ENCODE measurements around the gene IGSF21. TPM values are rescaled to one million over a fixed set of nuclear protein-coding genes. Genes with fewer than 3 reads are reported as not detected.

The IGSF21 gene
- polyA plus RNA-seq, 1 of the 3 experiments (the other 2 are of a cell fraction) = not detected

DNA sequence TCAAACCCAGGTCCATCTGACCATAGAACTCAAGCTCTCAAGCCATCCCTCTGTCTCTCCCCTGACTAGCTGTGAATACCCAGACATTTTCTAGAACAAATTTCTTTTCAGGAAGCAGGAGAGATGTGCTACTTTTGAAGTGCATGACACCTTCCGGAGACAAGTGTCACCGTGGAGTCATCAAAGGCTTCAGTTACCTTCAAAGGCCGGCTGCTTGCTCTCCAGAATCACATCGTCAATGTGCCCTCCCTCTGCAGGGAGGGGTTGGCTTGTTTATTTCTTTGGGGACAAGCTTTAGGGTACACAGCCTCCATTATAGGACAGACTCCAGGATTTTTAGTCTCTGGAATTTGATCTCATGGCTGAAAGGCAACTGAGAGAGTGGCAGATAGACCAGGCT, 37.7 kb upstream of the IGSF21 start:
- 39% methylated on average over 4 of the region's 4 CpGs for WGBS (ENCODE audit: low lambda C conversion rate)
- no peaks in the 10 kb centered on the region for H3K27me3 ChIP-seq (ENCODE audit: insufficient read depth)
- no peak overlapping the region for H3K9ac ChIP-seq
- peaks cover 0 to under 1% of the 10 kb centered on the region in 2 experiments; a peak in 1 of 4 replicates for H3K4me1 ChIP-seq (ENCODE audit: control insufficient read depth in 1 of 2, insufficient read depth in 2 of 2, low read depth in 1 of 2, low read length in 1 of 2)
- CTCF ChIA-PET = interaction anchor here (1.0 to 1.4 kb wide), 3 partner anchors 28 to 136 kb away, joined by 3 to 6 read pairs (median 3); no protein-coding TSS in a partner anchor
- POLR2A ChIA-PET = no interaction called here
- H3K27ac ChIP-seq (ENCODE audit: low read depth in 2 of 2, low read length in 1 of 2) = no peak overlapping the region
- no peaks in the 10 kb centered on the region for H3F3A ChIP-seq (replicated peaks; ENCODE audit: insufficient read depth)
- no peak for DNase-seq
- no peaks in the 10 kb centered on the region for H3K9me2 ChIP-seq
- no peaks in the 10 kb centered on the region for H3K9me3 ChIP-seq
- no peaks in the 10 kb centered on the region for H3K79me2 ChIP-seq (ENCODE audit: insufficient read depth)
- no peak overlapping the region for H3K4me3 ChIP-seq (ENCODE audit: low read depth in 2 of 2, low read length in 1 of 2)
- H4K20me1 ChIP-seq (ENCODE audit: insufficient read depth) = no peaks in the 10 kb centered on the region
- H2AFZ ChIP-seq (ENCODE audit: low read depth) = no peak overlapping the region
- no peak overlapping the region for H3K4me2 ChIP-seq
- TF ChIP-seq NRF1 (IDR thresholded peaks at IDR 0.05; ENCODE audit: low read depth, low read length) (no peak), SIN3A (IDR thresholded peaks at IDR 0.05; ENCODE audit: borderline replicate concordance, low read depth, low read length) (no peak), YY1 (IDR thresholded peaks at IDR 0.05; ENCODE audit: low read depth) (no peak)
- no peaks in the 10 kb centered on the region for H3K36me3 ChIP-seq (replicated peaks in 1 of 2; ENCODE audit: control insufficient read depth in 1 of 2, insufficient read depth in 2 of 2, low read length in 1 of 2)

DNA sequence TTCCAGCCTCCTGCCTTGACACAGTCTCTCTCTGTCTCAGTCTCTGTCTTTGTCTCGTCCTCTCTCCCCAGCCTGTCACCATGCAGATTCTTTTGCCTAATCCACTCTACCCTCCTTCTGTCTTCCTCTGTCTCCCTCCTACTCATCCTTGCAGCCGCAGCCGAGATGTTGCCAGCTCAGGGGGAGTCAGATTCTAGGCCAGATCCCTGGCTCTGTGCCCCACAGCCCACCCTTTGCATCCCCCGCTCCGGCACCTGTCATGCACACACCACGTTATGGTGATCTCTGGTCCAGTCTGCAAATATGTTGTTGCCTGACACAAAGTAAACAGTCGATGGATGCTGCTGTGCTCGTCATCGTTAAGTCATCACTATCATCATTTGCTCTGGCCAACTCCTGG, 35.5 kb upstream of the IGSF21 start:
- Histone ChIP-seq H2AFZ (ENCODE audit: low read depth) (no peak overlapping the region), H3K9me2 (no peaks in the 10 kb centered on the region), H3F3A (replicated peaks; ENCODE audit: insufficient read depth) (no peaks in the 10 kb centered on the region), H4K20me1 (ENCODE audit: insufficient read depth) (no peaks in the 10 kb centered on the region), H3K9ac (no peak overlapping the region), H3K27me3 (ENCODE audit: insufficient read depth) (no peaks in the 10 kb centered on the region), H3K27ac (ENCODE audit: low read depth in 2 of 2, low read length in 1 of 2) (no peak overlapping the region), H3K9me3 (no peaks in the 10 kb centered on the region), H3K36me3 (replicated peaks in 1 of 2; ENCODE audit: control insufficient read depth in 1 of 2, insufficient read depth in 2 of 2, low read length in 1 of 2) (no peaks in the 10 kb centered on the region), H3K4me2 (no peak overlapping the region), H3K4me3 (ENCODE audit: low read depth in 2 of 2, low read length in 1 of 2) (no peak overlapping the region), H3K4me1 (ENCODE audit: control insufficient read depth in 1 of 2, insufficient read depth in 2 of 2, low read depth in 1 of 2, low read length in 1 of 2) (no peaks in the 10 kb centered on the region), H3K79me2 (ENCODE audit: insufficient read depth) (no peaks in the 10 kb centered on the region)
- ChIA-PET POLR2A (no interaction called here), CTCF (interaction anchor here (0.9 to 1.2 kb wide), 2 partner anchors 29 to 149 kb away, joined by 3 to 4 read pairs; no protein-coding TSS in a partner anchor)
- DNase-seq = no peak
- 38% methylated on average over 9 of the region's 9 CpGs for WGBS (ENCODE audit: low lambda C conversion rate)
- TF ChIP-seq, protein P1, sequence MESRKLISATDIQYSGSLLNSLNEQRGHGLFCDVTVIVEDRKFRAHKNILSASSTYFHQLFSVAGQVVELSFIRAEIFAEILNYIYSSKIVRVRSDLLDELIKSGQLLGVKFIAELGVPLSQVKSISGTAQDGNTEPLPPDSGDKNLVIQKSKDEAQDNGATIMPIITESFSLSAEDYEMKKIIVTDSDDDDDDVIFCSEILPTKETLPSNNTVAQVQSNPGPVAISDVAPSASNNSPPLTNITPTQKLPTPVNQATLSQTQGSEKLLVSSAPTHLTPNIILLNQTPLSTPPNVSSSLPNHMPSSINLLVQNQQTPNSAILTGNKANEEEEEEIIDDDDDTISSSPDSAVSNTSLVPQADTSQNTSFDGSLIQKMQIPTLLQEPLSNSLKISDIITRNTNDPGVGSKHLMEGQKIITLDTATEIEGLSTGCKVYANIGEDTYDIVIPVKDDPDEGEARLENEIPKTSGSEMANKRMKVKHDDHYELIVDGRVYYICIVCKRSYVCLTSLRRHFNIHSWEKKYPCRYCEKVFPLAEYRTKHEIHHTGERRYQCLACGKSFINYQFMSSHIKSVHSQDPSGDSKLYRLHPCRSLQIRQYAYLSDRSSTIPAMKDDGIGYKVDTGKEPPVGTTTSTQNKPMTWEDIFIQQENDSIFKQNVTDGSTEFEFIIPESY (IDR thresholded peaks at IDR 0.05; ENCODE audit: borderline replicate concordance, low read depth) = no peak
- TF ChIP-seq, protein P2, sequence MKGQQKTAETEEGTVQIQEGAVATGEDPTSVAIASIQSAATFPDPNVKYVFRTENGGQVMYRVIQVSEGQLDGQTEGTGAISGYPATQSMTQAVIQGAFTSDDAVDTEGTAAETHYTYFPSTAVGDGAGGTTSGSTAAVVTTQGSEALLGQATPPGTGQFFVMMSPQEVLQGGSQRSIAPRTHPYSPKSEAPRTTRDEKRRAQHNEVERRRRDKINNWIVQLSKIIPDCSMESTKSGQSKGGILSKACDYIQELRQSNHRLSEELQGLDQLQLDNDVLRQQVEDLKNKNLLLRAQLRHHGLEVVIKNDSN (IDR thresholded peaks at IDR 0.05; ENCODE audit: borderline replicate concordance, low read depth) = no peak

DNA sequence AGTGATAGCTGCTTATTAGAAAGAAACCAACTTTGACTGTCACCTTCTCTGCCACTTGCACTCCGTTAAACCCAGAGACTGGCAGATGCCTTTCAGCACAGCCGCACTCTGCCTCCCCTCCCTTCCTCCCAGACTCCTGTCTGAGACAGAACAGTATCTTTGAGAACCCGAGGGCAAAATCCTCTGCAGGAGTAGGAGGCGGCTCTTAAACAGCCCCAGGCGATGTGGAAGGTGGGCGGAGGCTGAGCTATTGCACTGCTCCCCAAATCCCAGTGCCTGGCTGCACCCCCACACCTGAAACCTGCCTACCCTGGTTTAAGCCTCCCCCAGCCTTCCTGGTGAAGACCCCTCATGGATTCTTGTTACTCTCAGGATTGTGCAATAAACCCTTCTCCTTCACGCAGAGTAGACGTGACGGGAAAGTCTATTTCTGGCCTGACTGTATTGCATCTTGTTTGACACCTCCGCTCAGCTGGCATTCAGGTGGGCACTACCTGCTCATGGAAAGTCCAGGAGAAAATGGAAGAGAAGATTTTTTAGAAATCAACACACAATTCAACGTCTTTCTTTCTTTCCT, 34.4 kb upstream of the IGSF21 start:
- H3K4me1 ChIP-seq (ENCODE audit: control insufficient read depth in 1 of 2, insufficient read depth in 2 of 2, low read depth in 1 of 2, low read length in 1 of 2) = no peaks in the 10 kb centered on the region; a peak in 1 of 4 replicates
- ChIA-PET POLR2A (no interaction called here), CTCF (interaction anchor here (0.9 to 1.2 kb wide), 3 partner anchors 9 to 150 kb away, joined by 3 to 4 read pairs (median 3); no protein-coding TSS in a partner anchor)
- no peak overlapping the region for H3K9ac ChIP-seq
- 58% methylated on average over 10 of the region's 11 CpGs for WGBS (ENCODE audit: low lambda C conversion rate)
- no peak overlapping the region for H3K4me2 ChIP-seq
- H3K27ac ChIP-seq (ENCODE audit: low read depth in 2 of 2, low read length in 1 of 2) = no peak overlapping the region
- H3K27me3 ChIP-seq (ENCODE audit: insufficient read depth) = no peaks in the 10 kb centered on the region
- H4K20me1 ChIP-seq (ENCODE audit: insufficient read depth) = no peaks in the 10 kb centered on the region
- DNase-seq = no peak
- no peaks in the 10 kb centered on the region for H3K9me3 ChIP-seq
- TF ChIP-seq, protein P3, sequence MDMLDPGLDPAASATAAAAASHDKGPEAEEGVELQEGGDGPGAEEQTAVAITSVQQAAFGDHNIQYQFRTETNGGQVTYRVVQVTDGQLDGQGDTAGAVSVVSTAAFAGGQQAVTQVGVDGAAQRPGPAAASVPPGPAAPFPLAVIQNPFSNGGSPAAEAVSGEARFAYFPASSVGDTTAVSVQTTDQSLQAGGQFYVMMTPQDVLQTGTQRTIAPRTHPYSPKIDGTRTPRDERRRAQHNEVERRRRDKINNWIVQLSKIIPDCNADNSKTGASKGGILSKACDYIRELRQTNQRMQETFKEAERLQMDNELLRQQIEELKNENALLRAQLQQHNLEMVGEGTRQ (IDR thresholded peaks at IDR 0.05; ENCODE audit: borderline replicate concordance, low read depth, low read length) = no peak
- TF ChIP-seq MXI1 (IDR thresholded peaks at IDR 0.05; ENCODE audit: low read depth, low read length) (no peak), RFX5 (IDR thresholded peaks at IDR 0.05; ENCODE audit: low read length) (no peak), TEAD4 (IDR thresholded peaks at IDR 0.05; ENCODE audit: borderline replicate concordance, insufficient read depth) (no peak), JUND (IDR thresholded peaks at IDR 0.05) (no peak), SIN3A (IDR thresholded peaks at IDR 0.05; ENCODE audit: borderline replicate concordance, low read depth, low read length) (no peak), CHD2 (IDR thresholded peaks at IDR 0.05; ENCODE audit: low read length, partially characterized antibody) (no peak)
- TF ChIP-seq, protein P4, sequence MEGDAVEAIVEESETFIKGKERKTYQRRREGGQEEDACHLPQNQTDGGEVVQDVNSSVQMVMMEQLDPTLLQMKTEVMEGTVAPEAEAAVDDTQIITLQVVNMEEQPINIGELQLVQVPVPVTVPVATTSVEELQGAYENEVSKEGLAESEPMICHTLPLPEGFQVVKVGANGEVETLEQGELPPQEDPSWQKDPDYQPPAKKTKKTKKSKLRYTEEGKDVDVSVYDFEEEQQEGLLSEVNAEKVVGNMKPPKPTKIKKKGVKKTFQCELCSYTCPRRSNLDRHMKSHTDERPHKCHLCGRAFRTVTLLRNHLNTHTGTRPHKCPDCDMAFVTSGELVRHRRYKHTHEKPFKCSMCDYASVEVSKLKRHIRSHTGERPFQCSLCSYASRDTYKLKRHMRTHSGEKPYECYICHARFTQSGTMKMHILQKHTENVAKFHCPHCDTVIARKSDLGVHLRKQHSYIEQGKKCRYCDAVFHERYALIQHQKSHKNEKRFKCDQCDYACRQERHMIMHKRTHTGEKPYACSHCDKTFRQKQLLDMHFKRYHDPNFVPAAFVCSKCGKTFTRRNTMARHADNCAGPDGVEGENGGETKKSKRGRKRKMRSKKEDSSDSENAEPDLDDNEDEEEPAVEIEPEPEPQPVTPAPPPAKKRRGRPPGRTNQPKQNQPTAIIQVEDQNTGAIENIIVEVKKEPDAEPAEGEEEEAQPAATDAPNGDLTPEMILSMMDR (IDR thresholded peaks at IDR 0.05) = no peak
- H3F3A ChIP-seq (replicated peaks; ENCODE audit: insufficient read depth) = no peaks in the 10 kb centered on the region
- H3K36me3 ChIP-seq (replicated peaks in 1 of 2; ENCODE audit: control insufficient read depth in 1 of 2, insufficient read depth in 2 of 2, low read length in 1 of 2) = no peaks in the 10 kb centered on the region
- no peak overlapping the region for H3K4me3 ChIP-seq (ENCODE audit: low read depth in 2 of 2, low read length in 1 of 2)
- no peak overlapping the region for H2AFZ ChIP-seq (ENCODE audit: low read depth)
- H3K79me2 ChIP-seq (ENCODE audit: insufficient read depth) = no peaks in the 10 kb centered on the region
- no peaks in the 10 kb centered on the region for H3K9me2 ChIP-seq
